BE2C (cell line): ENCODE results near the gene ANK3.

Source experiments
- DNase-seq: peaks from one replicate; pipeline ENCODE4 v3.0.0-alpha.2; 2020
- H3K27me3 ChIP-seq: fragments of 250-450 bp; sonication (Bioruptor Pico); 2 replicates; pipeline ENCODE4 v1.5.1; 2020; ENCODE audit warnings: mild to moderate bottlenecking
- H3K36me3 ChIP-seq: fragments of 250-450 bp; sonication (Bioruptor Pico); 2 replicates; pipeline ENCODE4 v1.5.1; 2020; ENCODE audit warnings: mild to moderate bottlenecking
- H3K4me1 ChIP-seq: fragments of 250-450 bp; sonication (Bioruptor Pico); 2 replicates; pipeline ENCODE4 v1.5.1; 2020
- H3K4me3 ChIP-seq: 2 replicates; pipeline ENCODE4 v1.5.1; 2011; ENCODE audit warnings: low read depth, low read length
- H3K9me3 ChIP-seq: fragments of 250-450 bp; sonication (Bioruptor Pico); 2 replicates; pipeline ENCODE4 v1.5.1; 2020
- TF ChIP-seq, protein P1 (sequence below): IDR thresholded peaks from 2 replicates; pipeline ENCODE4 v1.5.1; 2012; ENCODE audit warnings: mild to moderate bottlenecking, low read depth, low read length

The ANK3 gene

DNA sequence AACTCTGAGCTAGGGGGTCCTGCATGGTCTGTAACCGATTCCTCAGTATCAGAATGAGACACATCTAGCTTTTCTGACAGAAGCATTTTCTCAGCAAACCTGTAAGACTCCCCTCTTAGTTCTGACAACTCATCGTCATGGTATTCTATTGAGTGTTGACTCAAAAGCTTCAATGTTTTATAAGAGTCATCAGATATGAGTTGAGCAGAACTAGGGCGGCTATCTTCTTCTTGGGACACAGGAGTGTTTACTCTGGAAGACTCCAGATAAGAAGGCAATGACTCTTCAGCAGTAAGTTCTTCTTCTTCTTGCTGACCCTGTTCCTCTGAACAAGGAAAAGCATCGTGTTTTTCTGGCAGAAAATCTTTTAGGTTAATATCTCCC, 316.3 kb downstream of the ANK3 start:
- no peak overlapping the region for H3K4me3 ChIP-seq
- H3K36me3 ChIP-seq = no peaks in the 10 kb centered on the region
- H3K9me3 ChIP-seq = no peaks in the 10 kb centered on the region
- H3K27me3 ChIP-seq = no peaks in the 10 kb centered on the region
- TF ChIP-seq, protein P1, sequence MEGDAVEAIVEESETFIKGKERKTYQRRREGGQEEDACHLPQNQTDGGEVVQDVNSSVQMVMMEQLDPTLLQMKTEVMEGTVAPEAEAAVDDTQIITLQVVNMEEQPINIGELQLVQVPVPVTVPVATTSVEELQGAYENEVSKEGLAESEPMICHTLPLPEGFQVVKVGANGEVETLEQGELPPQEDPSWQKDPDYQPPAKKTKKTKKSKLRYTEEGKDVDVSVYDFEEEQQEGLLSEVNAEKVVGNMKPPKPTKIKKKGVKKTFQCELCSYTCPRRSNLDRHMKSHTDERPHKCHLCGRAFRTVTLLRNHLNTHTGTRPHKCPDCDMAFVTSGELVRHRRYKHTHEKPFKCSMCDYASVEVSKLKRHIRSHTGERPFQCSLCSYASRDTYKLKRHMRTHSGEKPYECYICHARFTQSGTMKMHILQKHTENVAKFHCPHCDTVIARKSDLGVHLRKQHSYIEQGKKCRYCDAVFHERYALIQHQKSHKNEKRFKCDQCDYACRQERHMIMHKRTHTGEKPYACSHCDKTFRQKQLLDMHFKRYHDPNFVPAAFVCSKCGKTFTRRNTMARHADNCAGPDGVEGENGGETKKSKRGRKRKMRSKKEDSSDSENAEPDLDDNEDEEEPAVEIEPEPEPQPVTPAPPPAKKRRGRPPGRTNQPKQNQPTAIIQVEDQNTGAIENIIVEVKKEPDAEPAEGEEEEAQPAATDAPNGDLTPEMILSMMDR = no peak
- H3K4me1 ChIP-seq = no peaks in the 10 kb centered on the region
- DNase-seq = no peak

DNA sequence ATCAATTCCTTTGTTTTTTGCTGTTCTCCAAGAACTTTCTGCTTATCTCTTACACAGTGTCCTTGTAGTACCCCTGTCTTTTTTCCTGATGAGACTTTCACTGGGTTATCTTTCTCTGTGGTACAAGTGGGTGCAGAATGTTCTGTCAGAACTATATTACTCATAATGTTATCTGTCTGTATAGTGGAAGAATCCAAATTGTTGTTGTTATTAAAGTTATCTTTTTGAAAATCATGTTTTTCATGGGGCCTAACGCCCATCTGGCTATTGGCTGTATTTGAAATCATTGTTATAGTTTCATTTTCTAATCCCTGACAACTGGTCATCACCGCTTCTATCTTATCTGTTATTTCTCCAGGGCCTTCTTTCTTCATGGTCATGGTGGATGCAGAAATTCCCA, 320.4 kb downstream of the ANK3 start:
- no peaks in the 10 kb centered on the region for H3K36me3 ChIP-seq
- no peak overlapping the region for H3K4me3 ChIP-seq
- H3K4me1 ChIP-seq = no peaks in the 10 kb centered on the region
- DNase-seq = no peak
- H3K9me3 ChIP-seq = no peaks in the 10 kb centered on the region
- TF ChIP-seq, protein P1 = no peak
- no peaks in the 10 kb centered on the region for H3K27me3 ChIP-seq

DNA sequence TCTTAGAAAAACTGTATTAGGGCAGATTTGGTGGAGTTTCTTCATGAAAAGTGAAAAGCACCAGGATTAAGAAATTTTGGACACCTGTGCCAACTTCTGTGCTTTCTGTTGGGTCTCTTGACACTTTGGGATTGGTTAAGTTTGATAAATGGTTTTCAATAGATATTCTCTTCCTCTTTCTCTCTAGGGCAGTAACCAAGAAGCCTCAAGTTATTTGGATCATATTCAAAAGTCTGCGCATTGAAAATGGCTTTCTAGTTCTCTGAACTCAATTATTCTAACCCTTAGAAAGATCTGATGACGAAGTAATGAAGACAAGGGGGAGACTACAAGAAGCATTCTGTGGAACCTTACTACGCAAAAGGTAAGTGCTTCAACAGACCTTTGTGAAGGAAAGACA, 339.3 kb downstream of the ANK3 start:
- no peaks in the 10 kb centered on the region for H3K9me3 ChIP-seq
- no peaks in the 10 kb centered on the region for H3K4me1 ChIP-seq
- TF ChIP-seq, protein P1 = no peak
- no peak for DNase-seq
- no peaks in the 10 kb centered on the region for H3K36me3 ChIP-seq
- no peak overlapping the region for H3K4me3 ChIP-seq
- no peaks in the 10 kb centered on the region for H3K27me3 ChIP-seq

DNA sequence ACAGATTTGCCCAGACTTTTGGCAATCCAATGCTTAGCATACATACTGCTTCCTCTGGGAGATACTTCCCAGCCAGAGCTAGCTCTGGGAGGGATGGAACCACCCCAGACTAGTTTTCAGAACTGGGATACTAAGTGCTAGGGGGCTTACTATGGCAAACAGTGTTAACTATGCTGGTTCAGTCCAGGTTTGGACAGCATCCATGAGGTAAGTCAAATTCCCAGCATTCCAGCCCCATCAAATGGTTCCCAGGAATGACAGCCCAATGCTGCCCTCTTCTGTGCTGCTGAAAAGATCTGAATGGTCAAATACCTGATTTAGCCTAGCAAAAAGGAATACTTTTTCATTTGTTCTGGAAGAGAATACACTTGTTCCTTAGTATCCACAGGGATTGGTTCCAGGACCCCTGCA, 341.6 kb downstream of the ANK3 start:
- peak; percentile 14 for DNase-seq
- H3K27me3 ChIP-seq = no peaks in the 10 kb centered on the region
- H3K4me1 ChIP-seq = no peaks in the 10 kb centered on the region
- TF ChIP-seq, protein P1 = peak; percentile 41
- no peak overlapping the region for H3K4me3 ChIP-seq
- no peaks in the 10 kb centered on the region for H3K9me3 ChIP-seq
- H3K36me3 ChIP-seq = no peaks in the 10 kb centered on the region

DNA sequence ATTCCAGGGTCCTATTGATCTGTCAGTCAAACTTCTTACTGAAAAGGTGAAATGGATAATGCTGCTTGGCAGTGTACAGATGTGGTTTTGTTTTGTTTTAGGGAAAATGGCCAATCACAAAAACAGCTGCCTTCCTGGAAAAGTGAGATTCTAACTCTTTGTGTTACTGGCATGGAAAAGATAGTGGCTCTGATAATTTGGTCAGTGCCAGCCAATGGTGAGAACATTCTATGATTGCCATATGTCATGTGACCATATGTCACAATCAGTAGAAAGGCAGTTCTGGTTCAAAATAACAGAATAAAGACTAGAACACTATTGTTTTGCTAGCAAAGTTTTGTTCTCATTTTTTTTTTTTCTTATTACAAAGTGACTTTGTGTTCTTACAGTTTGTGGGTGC, 344.1 kb downstream of the ANK3 start:
- no peaks in the 10 kb centered on the region for H3K27me3 ChIP-seq
- no peaks in the 10 kb centered on the region for H3K4me1 ChIP-seq
- H3K4me3 ChIP-seq = no peak overlapping the region
- no peaks in the 10 kb centered on the region for H3K9me3 ChIP-seq
- TF ChIP-seq, protein P1 = no peak
- no peaks in the 10 kb centered on the region for H3K36me3 ChIP-seq
- DNase-seq = no peak

DNA sequence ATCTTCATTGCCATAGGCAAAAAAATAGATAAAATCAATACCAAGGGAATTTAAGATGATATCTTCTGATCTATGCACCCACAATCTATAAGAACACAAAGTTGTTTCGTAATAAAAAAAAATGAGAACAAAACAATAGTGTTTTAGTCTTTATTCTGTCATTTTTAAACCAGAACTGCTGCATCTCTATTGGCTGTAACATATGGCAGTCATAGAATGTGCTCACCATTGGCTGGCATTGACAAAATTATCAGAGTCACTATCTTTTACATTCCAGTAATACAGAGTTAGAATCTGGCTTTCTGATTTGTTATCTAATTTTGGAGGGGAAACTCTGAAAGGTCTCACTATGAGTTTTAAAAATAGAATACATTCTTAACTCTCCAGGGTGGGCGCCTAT, 344.7 kb downstream of the ANK3 start:
- Histone ChIP-seq H3K27me3 (no peaks in the 10 kb centered on the region), H3K4me1 (no peaks in the 10 kb centered on the region), H3K9me3 (no peaks in the 10 kb centered on the region), H3K4me3 (no peak overlapping the region), H3K36me3 (no peaks in the 10 kb centered on the region)
- no peak for DNase-seq
- TF ChIP-seq, protein P1 = no peak
